Liver (tissue), 9 donors: Measurements from ENCODE around the gene FSCN2. TPM values are rescaled to one million over a fixed set of nuclear protein-coding genes. Genes with fewer than 3 reads are reported as not detected.

Experiments used
- DNase-seq: peaks from one replicate; pipeline ENCODE4 v3.0.0-alpha.2; 2017; ENCODE audit warnings: low spot score
- H3K27ac ChIP-seq, 2 donors: one replicate each; pipeline ENCODE4 v1.7.0; 2013; ENCODE audit warnings: inconsistent platforms in 2 of 2, low read length in 2 of 2, control low read depth in 1 of 2, low read depth in 1 of 2, mild to moderate bottlenecking in 1 of 2
- H3K27me3 ChIP-seq, 4 donors: one replicate each; pipeline versions ENCODE4 v1.6.1 to v1.7.0; 2013; ENCODE audit warnings: low read length in 3 of 4, inconsistent platforms in 1 of 4, mild to moderate bottlenecking in 1 of 4, moderate library complexity in 1 of 4; ENCODE audit not compliant: control insufficient read depth in 4 of 4, insufficient read depth in 4 of 4
- H3K36me3 ChIP-seq, 4 donors: one replicate each; pipeline versions ENCODE4 v1.6.1 to v1.7.0; 2013; ENCODE audit warnings: low read length in 3 of 4, mild to moderate bottlenecking in 3 of 4, low read depth in 1 of 4, moderate library complexity in 1 of 4; ENCODE audit not compliant: control insufficient read depth in 4 of 4, insufficient read depth in 3 of 4
- H3K4me1 ChIP-seq, 4 donors: one replicate each; pipeline versions ENCODE4 v1.6.1 to v1.7.0; 2013; ENCODE audit warnings: low read length in 3 of 4, mild to moderate bottlenecking in 3 of 4, moderate library complexity in 1 of 4; ENCODE audit not compliant: control insufficient read depth in 4 of 4, insufficient read depth in 4 of 4
- H3K4me3 ChIP-seq, 3 donors: one replicate each; pipeline versions ENCODE4 v1.6.1 to v1.7.0; 2013; ENCODE audit warnings: low read length in 3 of 3, control low read depth in 1 of 3, low read depth in 1 of 3, mild to moderate bottlenecking in 1 of 3
- H3K9ac ChIP-seq, 2 donors: one replicate each; pipeline ENCODE4 v1.7.0; 2013; ENCODE audit warnings: low read length in 2 of 2, mild to moderate bottlenecking in 2 of 2, moderate library complexity in 2 of 2, control low read depth in 1 of 2, low read depth in 1 of 2
- H3K9me3 ChIP-seq, 4 donors: one replicate each; pipeline versions ENCODE4 v1.6.1 to v1.7.0; 2013; ENCODE audit warnings: low read length in 3 of 4; ENCODE audit not compliant: control insufficient read depth in 4 of 4
- ATF3 ChIP-seq: IDR thresholded peaks from 2 replicates; pipeline ENCODE4 v1.6.1; 2016; ENCODE audit warnings: antibody characterized with exemption
- EGR1 ChIP-seq, 2 donors: IDR thresholded peaks; 2 replicates each; pipeline ENCODE4 v1.6.1; 2016 to 2018; ENCODE audit warnings: antibody characterized with exemption in 2 of 2, low read depth in 2 of 2
- FOXA1 ChIP-seq: IDR thresholded peaks from 2 replicates; pipeline ENCODE4 v1.6.1; 2016; ENCODE audit warnings: antibody characterized with exemption
- GABPA ChIP-seq, 2 donors: IDR thresholded peaks in 1 of 2; conservative IDR thresholded peaks in 1 of 2; 2 replicates each; pipeline ENCODE4 v1.6.1; 2016; ENCODE audit warnings: antibody characterized with exemption in 2 of 2, mild to moderate bottlenecking in 1 of 2, moderate library complexity in 1 of 2
- HNF4A ChIP-seq, 2 donors: conservative IDR thresholded peaks; 2 replicates each; pipeline ENCODE4 v1.6.1; 2016; ENCODE audit warnings: antibody characterized with exemption in 2 of 2, mild to moderate bottlenecking in 2 of 2
- NR2F2 ChIP-seq: IDR thresholded peaks from 2 replicates; pipeline ENCODE4 v1.6.1; 2016; ENCODE audit warnings: antibody characterized with exemption
- RXRA ChIP-seq, 2 donors: IDR thresholded peaks; 2 replicates each; pipeline ENCODE4 v1.6.1; 2017 to 2018; ENCODE audit warnings: antibody characterized with exemption in 2 of 2, mild to moderate bottlenecking in 1 of 2
- SP1 ChIP-seq: IDR thresholded peaks from 2 replicates; pipeline ENCODE4 v1.6.1; 2018; ENCODE audit warnings: antibody characterized with exemption, mild to moderate bottlenecking
- TAF1 ChIP-seq: conservative IDR thresholded peaks from 2 replicates; pipeline ENCODE4 v1.6.1; 2016; ENCODE audit warnings: antibody characterized with exemption, mild to moderate bottlenecking
- ZBTB33 ChIP-seq: IDR thresholded peaks from 2 replicates; pipeline ENCODE4 v1.6.1; 2016; ENCODE audit warnings: antibody characterized with exemption
- WGBS: extraction: QIAGEN DNeasy Blood & Tissue Kit; methylation state at CpG from one replicate; pipeline ENCODE4 v1.1.7; 2013; 5-methylcytosine and 5-hydroxymethylcytosine counted together
- polyA plus RNA-seq, 2 donors: library from polyadenylated mRNA; stranded (reverse) in 1 of 2; unstranded in 1 of 2; fragments of 200-250 nt in 1 of 2; fragments of >200 nt in 1 of 2; fragmentation: Nextera tagmentation in 1 of 2; extraction: Ambion mirVana in 1 of 2; gene quantifications; one replicate each; pipeline versions ENCODE4 v1.2.1 to v1.2.3, GENCODE V29; 2013 to 2015
- total RNA-seq, 2 donors: library from RNA; depleted of rRNA; stranded (reverse); fragments of >200 nt; gene quantifications; one replicate each; pipeline ENCODE4 v1.2.3, GENCODE V29; 2014
- TF ChIP-seq, protein P1 (sequence below): fragments of 150-350 bp; IDR thresholded peaks from 2 replicates; pipeline ENCODE4 v1.5.1; 2017; ENCODE audit warnings: improper control_type of control experiment, low read depth, low read length; ENCODE audit not compliant: missing input control
- TF ChIP-seq, protein P2 (sequence below): IDR thresholded peaks from 2 replicates; pipeline ENCODE4 v1.6.1; 2016; ENCODE audit warnings: antibody characterized with exemption
- donor health status: healthy.
- donor health status: healthy.
- donor health status: healthy.
- donor health status: healthy.
- donor health status: healthy.

FSCN2 gene
- total and polyA plus RNA-seq, 4 donors = 0.09 to 0.42 TPM; not detected in 2

- no peak overlapping the region for H3K9ac ChIP-seq
- DNase-seq = no peak
- H3K36me3 ChIP-seq = no peaks in the 10 kb centered on the region
- H3K4me1 ChIP-seq = peaks cover 0 to 3% (median 1%) of the 10 kb centered on the region in 4 donors
- 89% methylated on average over 16 of the region's 16 CpGs for WGBS
- TF ChIP-seq, protein P1, sequence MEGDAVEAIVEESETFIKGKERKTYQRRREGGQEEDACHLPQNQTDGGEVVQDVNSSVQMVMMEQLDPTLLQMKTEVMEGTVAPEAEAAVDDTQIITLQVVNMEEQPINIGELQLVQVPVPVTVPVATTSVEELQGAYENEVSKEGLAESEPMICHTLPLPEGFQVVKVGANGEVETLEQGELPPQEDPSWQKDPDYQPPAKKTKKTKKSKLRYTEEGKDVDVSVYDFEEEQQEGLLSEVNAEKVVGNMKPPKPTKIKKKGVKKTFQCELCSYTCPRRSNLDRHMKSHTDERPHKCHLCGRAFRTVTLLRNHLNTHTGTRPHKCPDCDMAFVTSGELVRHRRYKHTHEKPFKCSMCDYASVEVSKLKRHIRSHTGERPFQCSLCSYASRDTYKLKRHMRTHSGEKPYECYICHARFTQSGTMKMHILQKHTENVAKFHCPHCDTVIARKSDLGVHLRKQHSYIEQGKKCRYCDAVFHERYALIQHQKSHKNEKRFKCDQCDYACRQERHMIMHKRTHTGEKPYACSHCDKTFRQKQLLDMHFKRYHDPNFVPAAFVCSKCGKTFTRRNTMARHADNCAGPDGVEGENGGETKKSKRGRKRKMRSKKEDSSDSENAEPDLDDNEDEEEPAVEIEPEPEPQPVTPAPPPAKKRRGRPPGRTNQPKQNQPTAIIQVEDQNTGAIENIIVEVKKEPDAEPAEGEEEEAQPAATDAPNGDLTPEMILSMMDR = no peak
- TF ChIP-seq EGR1 (IDR thresholded peaks at IDR 0.05; ENCODE audit: low read depth in 2 of 2) = no peak
- no peak for TF ChIP-seq FOXA1
- TF ChIP-seq GABPA (IDR thresholded peaks at IDR 0.05 in 1 of 2, conservative IDR thresholded peaks at IDR 0.05 in 1 of 2) = no peak
- no peak for TF ChIP-seq NR2F2
- H3K27ac ChIP-seq = no peak overlapping the region
- no peak overlapping the region for H3K4me3 ChIP-seq
- no peaks in the 10 kb centered on the region for H3K27me3 ChIP-seq
- H3K9me3 ChIP-seq = no peaks in the 10 kb centered on the region
Measured at GRCh38 chr17:81493198-81494038, 34.8 kb upstream of the FSCN2 start.

DNA sequence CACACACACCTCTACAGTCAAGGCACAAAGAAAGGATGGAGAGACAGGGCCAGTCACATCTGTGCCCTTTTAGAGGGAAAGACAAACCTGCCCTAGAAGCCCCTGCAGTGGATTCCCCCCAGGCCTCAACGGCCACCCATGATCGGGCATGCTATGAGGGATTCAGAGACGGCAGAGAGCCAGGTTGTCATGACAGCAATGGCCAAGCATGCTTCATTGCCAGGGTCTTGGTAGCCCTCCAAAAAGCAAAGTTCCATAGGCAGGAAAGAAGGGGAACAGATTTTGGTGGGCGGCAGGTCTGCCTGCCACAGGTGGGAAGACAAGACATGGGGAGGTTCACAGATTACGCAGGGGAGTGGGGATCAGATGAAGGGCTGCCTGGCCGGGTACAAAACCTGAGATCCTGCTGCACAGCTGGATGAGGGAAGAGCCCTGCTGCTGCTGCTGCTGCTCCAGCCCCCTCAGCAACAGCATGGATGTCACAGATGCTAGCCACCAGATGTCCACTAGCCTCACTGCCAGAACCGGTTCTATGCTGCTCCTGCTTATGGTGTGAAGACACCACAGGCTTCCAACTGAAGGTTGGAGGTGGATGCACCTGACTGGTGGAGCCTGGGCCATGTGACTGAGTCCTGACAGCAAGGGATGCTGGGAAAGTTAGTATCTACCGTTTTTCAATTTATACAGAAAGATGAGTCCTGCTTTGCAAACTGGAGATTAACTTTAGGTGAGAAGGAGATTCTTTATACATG, 33.4 kb upstream of the FSCN2 start:
- H3K27ac ChIP-seq = no peak overlapping the region
- no peaks in the 10 kb centered on the region for H3K9me3 ChIP-seq
- H3K4me1 ChIP-seq = no peaks in the 10 kb centered on the region
- no peak overlapping the region for H3K9ac ChIP-seq
- no peak overlapping the region for H3K4me3 ChIP-seq
- TF ChIP-seq SP1 (no peak), NR2F2 (no peak), ATF3 (no peak), ZBTB33 (no peak), TAF1 (no peak), FOXA1 (no peak), HNF4A (conservative IDR thresholded peaks at IDR 0.05) (no peak), RXRA (IDR thresholded peaks at IDR 0.05) (no peak)
- TF ChIP-seq, protein P2, sequence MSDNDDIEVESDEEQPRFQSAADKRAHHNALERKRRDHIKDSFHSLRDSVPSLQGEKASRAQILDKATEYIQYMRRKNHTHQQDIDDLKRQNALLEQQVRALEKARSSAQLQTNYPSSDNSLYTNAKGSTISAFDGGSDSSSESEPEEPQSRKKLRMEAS = no peak
- TF ChIP-seq, protein P1 = no peak
- 56% methylated on average over 8 of the region's 8 CpGs for WGBS
- no peak for DNase-seq
- no peaks in the 10 kb centered on the region for H3K36me3 ChIP-seq
- H3K27me3 ChIP-seq = no peaks in the 10 kb centered on the region
